Esophagus squamous epithelium (tissue), 4 donors: ENCODE measurements around the gene MAP4K3.

ENCODE experiments used
- POLR2A ChIP-seq, 4 donors: fragments of 450-650 bp; IDR thresholded peaks; one replicate each; pipeline ENCODE4 v1.6.1; 2017; ENCODE audit warnings: antibody characterized with exemption in 4 of 4, mild to moderate bottlenecking in 4 of 4, moderate library complexity in 3 of 4
- TF ChIP-seq, protein P1 (sequence below), 6 experiments: fragments of 450-650 bp in 4 of 6; fragments of 200-600 bp in 2 of 6; sonication (generic) in 2 of 6; IDR thresholded peaks; one replicate each; pipeline ENCODE4 v1.5.1; 2016 to 2019; ENCODE audit warnings: antibody characterized with exemption in 6 of 6, mild to moderate bottlenecking in 4 of 6, moderate library complexity in 4 of 6

DNA sequence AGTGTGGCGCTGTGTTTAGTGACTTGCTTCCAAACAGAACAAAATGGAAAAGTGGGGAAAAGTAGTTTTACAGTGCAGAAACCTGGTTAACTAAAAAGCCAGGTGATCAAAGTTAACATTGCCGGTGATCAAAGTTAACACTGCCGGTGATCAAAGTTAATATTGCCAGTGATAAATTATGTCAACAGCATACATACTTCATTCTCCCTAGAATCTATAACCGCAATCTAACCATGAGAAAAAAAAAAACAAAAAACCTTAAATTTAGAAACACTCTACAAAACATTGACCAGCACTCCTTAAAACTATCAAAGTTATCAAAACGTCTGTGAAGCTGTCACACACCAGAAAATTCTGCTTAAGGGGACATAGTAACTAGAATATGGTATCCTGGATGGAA is 18.6 kb downstream of the MAP4K3 start:
- TF ChIP-seq, protein P1, sequence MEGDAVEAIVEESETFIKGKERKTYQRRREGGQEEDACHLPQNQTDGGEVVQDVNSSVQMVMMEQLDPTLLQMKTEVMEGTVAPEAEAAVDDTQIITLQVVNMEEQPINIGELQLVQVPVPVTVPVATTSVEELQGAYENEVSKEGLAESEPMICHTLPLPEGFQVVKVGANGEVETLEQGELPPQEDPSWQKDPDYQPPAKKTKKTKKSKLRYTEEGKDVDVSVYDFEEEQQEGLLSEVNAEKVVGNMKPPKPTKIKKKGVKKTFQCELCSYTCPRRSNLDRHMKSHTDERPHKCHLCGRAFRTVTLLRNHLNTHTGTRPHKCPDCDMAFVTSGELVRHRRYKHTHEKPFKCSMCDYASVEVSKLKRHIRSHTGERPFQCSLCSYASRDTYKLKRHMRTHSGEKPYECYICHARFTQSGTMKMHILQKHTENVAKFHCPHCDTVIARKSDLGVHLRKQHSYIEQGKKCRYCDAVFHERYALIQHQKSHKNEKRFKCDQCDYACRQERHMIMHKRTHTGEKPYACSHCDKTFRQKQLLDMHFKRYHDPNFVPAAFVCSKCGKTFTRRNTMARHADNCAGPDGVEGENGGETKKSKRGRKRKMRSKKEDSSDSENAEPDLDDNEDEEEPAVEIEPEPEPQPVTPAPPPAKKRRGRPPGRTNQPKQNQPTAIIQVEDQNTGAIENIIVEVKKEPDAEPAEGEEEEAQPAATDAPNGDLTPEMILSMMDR (IDR thresholded peaks at IDR 0.05), result no peak
- no peak for TF ChIP-seq POLR2A (IDR thresholded peaks at IDR 0.05)
